Gastrocnemius medialis (tissue), 4 donors: Measurements from ENCODE around the gene KLC3. TPM values are rescaled to one million over a fixed set of nuclear protein-coding genes. Genes with fewer than 3 reads are reported as not detected.

Source experiments
- ATAC-seq, 2 donors: fragments of 150-250 bp; one replicate each; pipeline ENCODE4 v1.9.1; 2016
- DNase-seq, 2 donors: peaks; one replicate each; pipeline ENCODE4 v3.0.0-alpha.2; 2019
- H3K27ac ChIP-seq, 4 donors: fragments of 200-600 bp; sonication (generic); 1 replicate in 1 of 4; 2 replicates in 3 of 4; pipeline ENCODE4 v1.5.1; 2016 to 2018; ENCODE audit warnings: mild to moderate bottlenecking in 2 of 4, moderate library complexity in 1 of 4
- H3K27me3 ChIP-seq, 3 donors: fragments of 200-600 bp; sonication (generic) in 2 of 3; 1 replicate in 1 of 3; 2 replicates in 2 of 3; pipeline versions ENCODE4 v1.5.1 to v1.6.0; 2016 to 2019; ENCODE audit warnings: mild to moderate bottlenecking in 1 of 3, moderate library complexity in 1 of 3
- H3K36me3 ChIP-seq, 2 donors: fragments of 200-600 bp; sonication (generic) in 1 of 2; one replicate each; pipeline ENCODE4 v1.5.1; 2017 to 2018
- H3K4me1 ChIP-seq, 2 donors: fragments of 200-600 bp; sonication (generic) in 1 of 2; one replicate each; pipeline ENCODE4 v1.5.1; 2016 to 2017; ENCODE audit warnings: mild to moderate bottlenecking in 2 of 2
- H3K4me3 ChIP-seq, 4 donors: fragments of 200-600 bp; sonication (generic) in 3 of 4; 1 replicate in 1 of 4; 2 replicates in 3 of 4; pipeline ENCODE4 v1.5.1; 2016 to 2019; ENCODE audit warnings: mild to moderate bottlenecking in 2 of 4
- H3K9me3 ChIP-seq, 3 donors: fragments of 200-600 bp; sonication (generic) in 2 of 3; 1 replicate in 1 of 3; 2 replicates in 2 of 3; pipeline ENCODE4 v1.5.1; 2016 to 2019
- POLR2A ChIP-seq, 2 donors: fragments of 450-650 bp; IDR thresholded peaks; one replicate each; pipeline ENCODE4 v1.6.1; 2017; ENCODE audit warnings: antibody characterized with exemption in 2 of 2, mild to moderate bottlenecking in 2 of 2, moderate library complexity in 2 of 2
- in situ Hi-C, 4 donors: fragments of 200-750 bp; cut with MboI; loops; one replicate each; pipeline versions ENCODE4 v1.15.0 to v1.8.0; 2017; ENCODE audit warnings: low sequenced_read_pairs in 4 of 4
- intact Hi-C: fragments of 100-400 bp; cut with DNase I; formaldehyde crosslinking; loops from one replicate; pipeline ENCODE4 v1.15.1; 2023; ENCODE audit warnings: low total_unique reads
- total RNA-seq, 4 donors: library from RNA; depleted of rRNA; stranded (reverse); fragments of >200 nt; gene quantifications; one replicate each; pipeline versions ENCODE4 v1.1.0 to v1.2.3, GENCODE V29; 2016
- TF ChIP-seq, protein P1 (sequence below), 5 experiments: fragments of 450-650 bp in 3 of 5; fragments of 200-600 bp in 2 of 5; sonication (generic) in 2 of 5; IDR thresholded peaks in 4 of 5; conservative IDR thresholded peaks in 1 of 5; 1 replicate in 4 of 5; 2 replicates in 1 of 5; pipeline ENCODE4 v1.5.1; 2016 to 2019; ENCODE audit warnings: antibody characterized with exemption in 5 of 5, mild to moderate bottlenecking in 3 of 5, moderate library complexity in 3 of 5

The KLC3 gene
- total RNA-seq, 4 donors from 2014 or later: 2.7 TPM; not detected in 3

DNA sequence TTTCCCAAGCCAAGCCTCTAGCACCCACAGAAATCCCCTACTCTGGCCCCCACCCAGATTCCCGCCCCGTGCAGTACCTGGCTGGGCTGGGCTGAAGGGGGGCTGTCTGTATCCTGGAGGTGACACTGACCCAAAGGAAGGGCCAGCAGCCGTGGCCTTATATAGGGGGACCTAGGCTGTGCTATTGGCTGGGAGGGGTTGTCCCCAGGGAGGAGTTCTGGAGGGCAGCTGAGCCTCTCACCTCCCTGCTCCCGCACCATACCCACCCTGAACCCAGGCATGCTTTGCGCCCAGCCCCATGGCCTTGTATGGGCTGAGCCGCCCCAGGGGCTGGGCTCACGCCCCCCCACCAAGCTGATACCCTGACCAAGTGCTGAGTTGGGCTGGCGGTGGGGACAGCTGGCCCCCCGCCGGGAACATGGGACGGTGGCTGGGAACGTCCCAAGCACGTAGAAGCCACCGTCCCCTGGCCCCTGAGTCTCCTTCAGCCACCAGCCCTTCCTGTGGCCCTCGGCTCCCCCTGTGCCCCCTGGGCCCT, 17.7 kb upstream of the KLC3 start, which contains the start of gene CKM:
Gene CKM, minus strand, starts transcription at position 132 of the 538 bp plus-strand sequence. CDS start 3,162 bp downstream, outside the sequence.
- peak within 1 kb of the TSS; percentile 97 to 100 (median 100) for H3K27ac ChIP-seq
- H3K4me1 ChIP-seq: peaks cover 47 to 67% of the 10 kb centered on the region in 2 donors
- in situ Hi-C loops (no loop called here), intact Hi-C loops (loop anchor here (10.0 kb wide), 3 partner anchors 172 to 462 kb away; partner anchors contain the start of genes DMPK, PPM1N, PPP1R37 and RTN2)
- ATAC-seq (peak; percentile 31 to 42), DNase-seq (peak; percentile 53 to 98)
- H3K27me3 ChIP-seq: no peaks in the 10 kb centered on the region
- peaks cover 0 to 14% of the 10 kb centered on the region in 2 donors for H3K36me3 ChIP-seq
- H3K4me3 ChIP-seq: peak within 1 kb of the TSS; percentile 45 to 76 (median 58)
- no peaks in the 10 kb centered on the region for H3K9me3 ChIP-seq
- peak; percentile 33 to 86 for TF ChIP-seq POLR2A (IDR thresholded peaks at IDR 0.05)
- TF ChIP-seq, protein P1, sequence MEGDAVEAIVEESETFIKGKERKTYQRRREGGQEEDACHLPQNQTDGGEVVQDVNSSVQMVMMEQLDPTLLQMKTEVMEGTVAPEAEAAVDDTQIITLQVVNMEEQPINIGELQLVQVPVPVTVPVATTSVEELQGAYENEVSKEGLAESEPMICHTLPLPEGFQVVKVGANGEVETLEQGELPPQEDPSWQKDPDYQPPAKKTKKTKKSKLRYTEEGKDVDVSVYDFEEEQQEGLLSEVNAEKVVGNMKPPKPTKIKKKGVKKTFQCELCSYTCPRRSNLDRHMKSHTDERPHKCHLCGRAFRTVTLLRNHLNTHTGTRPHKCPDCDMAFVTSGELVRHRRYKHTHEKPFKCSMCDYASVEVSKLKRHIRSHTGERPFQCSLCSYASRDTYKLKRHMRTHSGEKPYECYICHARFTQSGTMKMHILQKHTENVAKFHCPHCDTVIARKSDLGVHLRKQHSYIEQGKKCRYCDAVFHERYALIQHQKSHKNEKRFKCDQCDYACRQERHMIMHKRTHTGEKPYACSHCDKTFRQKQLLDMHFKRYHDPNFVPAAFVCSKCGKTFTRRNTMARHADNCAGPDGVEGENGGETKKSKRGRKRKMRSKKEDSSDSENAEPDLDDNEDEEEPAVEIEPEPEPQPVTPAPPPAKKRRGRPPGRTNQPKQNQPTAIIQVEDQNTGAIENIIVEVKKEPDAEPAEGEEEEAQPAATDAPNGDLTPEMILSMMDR (IDR thresholded peaks at IDR 0.05 in 4 of 5, conservative IDR thresholded peaks at IDR 0.05 in 1 of 5): no peak

GRCh38 chr19:45323671-45324081, 16.9 kb upstream of the KLC3 start:
- no peaks in the 10 kb centered on the region for H3K9me3 ChIP-seq
- H3K4me1 ChIP-seq: peaks cover 49 to 67% of the 10 kb centered on the region in 2 donors
- H3K4me3 ChIP-seq: peak overlapping the region; percentile 45 to 76 (median 58)
- H3K36me3 ChIP-seq: peaks cover 0 to 7% of the 10 kb centered on the region in 2 donors
- peak overlapping the region; percentile 97 to 100 (median 100) for H3K27ac ChIP-seq
- ATAC-seq (peak; percentile 30 to 45), DNase-seq (peak; percentile 72 to 96)
- intact Hi-C loops (loop anchor here (10.0 kb wide), 3 partner anchors 171 to 461 kb away; partner anchors contain the start of genes DMPK, PPM1N, PPP1R37 and RTN2), in situ Hi-C loops (no loop called here)
- peak; percentile 94 to 95 for TF ChIP-seq POLR2A (IDR thresholded peaks at IDR 0.05)
- TF ChIP-seq, protein P1 (IDR thresholded peaks at IDR 0.05 in 4 of 5, conservative IDR thresholded peaks at IDR 0.05 in 1 of 5): no peak
- H3K27me3 ChIP-seq: no peaks in the 10 kb centered on the region

GRCh38 chr19:45324349-45324907, 16.1 kb upstream of the KLC3 start:
- ATAC-seq: no peak
- in situ Hi-C loops: no loop called here

GRCh38 chr19:45327404-45328143, 13.0 kb upstream of the KLC3 start:
- Histone ChIP-seq H3K36me3 (no peaks in the 10 kb centered on the region), H3K27ac (peak overlapping the region; percentile 74 to 100 (median 100)), H3K27me3 (no peaks in the 10 kb centered on the region), H3K4me1 (peaks cover 28 to 39% of the 10 kb centered on the region in 2 donors), H3K9me3 (no peaks in the 10 kb centered on the region), H3K4me3 (no peak overlapping the region)
- DNase-seq (no peak), ATAC-seq (no peak)
- intact Hi-C loops (loop anchor here (2.0 to 10.0 kb wide), 5 partner anchors 80 to 457 kb away; partner anchors contain the start of genes DMPK, POLR1G, PPM1N and PPP1R13L), in situ Hi-C loops (no loop called here)
- no peak for TF ChIP-seq POLR2A (IDR thresholded peaks at IDR 0.05)
- TF ChIP-seq, protein P1 (IDR thresholded peaks at IDR 0.05 in 4 of 5, conservative IDR thresholded peaks at IDR 0.05 in 1 of 5): no peak

More at GRCh38 chr19:45324349-45324907, 16.1 kb upstream of the KLC3 start:
- peak in 1 of 2 donors; percentile 70 for DNase-seq
- Histone ChIP-seq H3K36me3 (no peaks in the 10 kb centered on the region), H3K27me3 (no peaks in the 10 kb centered on the region), H3K4me1 (peaks cover 47 to 64% of the 10 kb centered on the region in 2 donors), H3K4me3 (peak overlapping the region; percentile 45 to 62 (median 58)), H3K9me3 (no peaks in the 10 kb centered on the region), H3K27ac (peak overlapping the region; percentile 97 to 100 (median 100))
- no peak for TF ChIP-seq POLR2A (IDR thresholded peaks at IDR 0.05)
- TF ChIP-seq, protein P1 (IDR thresholded peaks at IDR 0.05 in 4 of 5, conservative IDR thresholded peaks at IDR 0.05 in 1 of 5): no peak
- intact Hi-C loops: loop anchor here (10.0 kb wide), 3 partner anchors 170 to 460 kb away; partner anchors contain the start of genes DMPK, PPM1N, PPP1R37 and RTN2
